Measurements from ENCODE around the gene MFAP3L. TPM values are rescaled to one million over a fixed set of nuclear protein-coding genes. Genes with fewer than 3 reads are reported as not detected.

The MFAP3L gene
- total RNA-seq, 2 donors from 2014 or later, result 1.2 to 1.7 TPM

- Mint-ChIP-seq H3K4me1 (ENCODE audit: low read depth) (no peaks in the 10 kb centered on the region), H3K27me3 (ENCODE audit: low read depth) (no peaks in the 10 kb centered on the region), H3K36me3 (ENCODE audit: insufficient read depth in 2 of 2) (no peaks in the 10 kb centered on the region), H3K4me3 (no peak overlapping the region), H3K9me3 (no peaks in the 10 kb centered on the region), H3K27ac (no peak overlapping the region)
- no peak for DNase-seq
- no peak for ATAC-seq (replicated peaks in 1 of 2)
Observed at GRCh38 chr4:169940460-169940859, 85.7 kb downstream of the MFAP3L start.

Other genes with a start within 250 kb of the MFAP3L start
- gene AADAT, start 63.6 kb upstream of the MFAP3L start, total RNA-seq, result under 1 TPM in 1 of 2 donors, not detected in 1; 0.38 TPM